GM12892 (cell line): ENCODE results near the gene LYRM1.

ENCODE experiments used
- POLR2A ChIP-seq: IDR thresholded peaks from 2 replicates; pipeline ENCODE4 v1.6.1; 2011; ENCODE audit warnings: low read depth, low read length, control low read depth
- TAF1 ChIP-seq: IDR thresholded peaks from 2 replicates; pipeline ENCODE4 v1.6.1; 2011; ENCODE audit warnings: low read depth, mild to moderate bottlenecking, control low read depth, low read length, borderline replicate concordance

- no peak for TF ChIP-seq TAF1
- no peak for TF ChIP-seq POLR2A
These were observed 10.3 kb downstream of the LYRM1 start for GRCh38 chr16:20910781-20911321.
